CD4-positive, alpha-beta T cell treated with Interleukin-15 for 4 hours (primary cell): ENCODE data around the gene CBX6.
"Not testable (repeated sequence)": the region's sequence is repeated elsewhere in the genome, so short reads cannot be mapped to it uniquely, and the experiment has no call there.

ENCODE experiments used
- DNase-seq: peaks from one replicate; pipeline ENCODE4 v3.0.0-alpha.2; 2020; ENCODE audit warnings: low spot score

CBX6 gene

GRCh38 chr22:38872172-38872830 lies at the start of gene CBX6:
TSS of gene CBX6 (minus strand) at chr22:38872216. CDS start at chr22:38872190, 26 bp downstream.
- peak; percentile 95 for DNase-seq

- DNase-seq = no peak
Observed at GRCh38 chr22:38921806-38922205, 49.8 kb upstream of the CBX6 start.

- no peak for DNase-seq
Observed at GRCh38 chr22:38921120-38921519, 49.1 kb upstream of the CBX6 start.

- no peak for DNase-seq
Observed at GRCh38 chr22:38919631-38920190, 47.7 kb upstream of the CBX6 start.

GRCh38 chr22:38911434-38911833 lies 39.4 kb upstream of the CBX6 start:
- no peak for DNase-seq

- DNase-seq = no peak
Observed at GRCh38 chr22:38907767-38908166, 35.8 kb upstream of the CBX6 start.

GRCh38 chr22:38906052-38906451 lies 34.0 kb upstream of the CBX6 start:
- no peak for DNase-seq

- DNase-seq = not testable (repeated sequence)
Observed at GRCh38 chr22:38904052-38904617, 32.1 kb upstream of the CBX6 start.

GRCh38 chr22:38901111-38901641 lies 29.2 kb upstream of the CBX6 start:
- DNase-seq = no peak

GRCh38 chr22:38900677-38901076 lies 28.7 kb upstream of the CBX6 start:
- no peak for DNase-seq

- no peak for DNase-seq
Observed at GRCh38 chr22:38891256-38891655, 19.2 kb upstream of the CBX6 start.

GRCh38 chr22:38890377-38890776 lies 18.4 kb upstream of the CBX6 start:
- no peak for DNase-seq

GRCh38 chr22:38886333-38886732 lies 14.3 kb upstream of the CBX6 start:
- DNase-seq = no peak

GRCh38 chr22:38882972-38883622 lies 11.1 kb upstream of the CBX6 start:
- no peak for DNase-seq

GRCh38 chr22:38881997-38882879 lies 10.2 kb upstream of the CBX6 start:
- no peak for DNase-seq

GRCh38 chr22:38881464-38881871 lies 9.5 kb upstream of the CBX6 start:
- DNase-seq = no peak

GRCh38 chr22:38879961-38880360 lies 7.9 kb upstream of the CBX6 start:
- no peak for DNase-seq

- no peak for DNase-seq
Observed at GRCh38 chr22:38879108-38879729, 7.2 kb upstream of the CBX6 start.

GRCh38 chr22:38878001-38878400 lies 6.0 kb upstream of the CBX6 start:
- no peak for DNase-seq

GRCh38 chr22:38874529-38875222 lies 2.7 kb upstream of the CBX6 start:
- no peak for DNase-seq
